ENCODE results near the gene THOC3.
A peak's percentile ranks its signal among the peaks of the same experiment; 100 is the strongest.
"Not testable (repeated sequence)": the region's sequence is repeated elsewhere in the genome, so short reads cannot be mapped to it uniquely, and the experiment has no call there.

Gene THOC3

GRCh38 chr5:175967471-175968372, at the start of gene THOC3:
TSS of gene THOC3 (minus strand) at chr5:175968315. CDS start at chr5:175968208, 107 bp downstream.
- H3K4me3 ChIP-seq (ENCODE audit: low read depth, low read length): peak within 1 kb of the TSS; percentile 63
- in situ Hi-C loops (cut with HindIII; ENCODE audit: low pct_ligation_motif_present, low sequenced_read_pairs); H3K27ac ChIP-seq; H3K36me3 ChIP-seq (replicated peaks); H3K27me3 ChIP-seq (replicated peaks): not testable (repeated sequence)
- DNase-seq: peak; percentile 58

GRCh38 chr5:176017324-176017723, 49.2 kb upstream of the THOC3 start:
- H3K27me3 ChIP-seq (replicated peaks); in situ Hi-C loops (cut with HindIII; ENCODE audit: low pct_ligation_motif_present, low sequenced_read_pairs); DNase-seq; H3K4me3 ChIP-seq (ENCODE audit: low read depth, low read length); H3K36me3 ChIP-seq (replicated peaks); H3K27ac ChIP-seq: not testable (repeated sequence)

- DNase-seq; in situ Hi-C loops (cut with HindIII; ENCODE audit: low pct_ligation_motif_present, low sequenced_read_pairs); H3K27me3 ChIP-seq (replicated peaks); H3K36me3 ChIP-seq (replicated peaks); H3K4me3 ChIP-seq (ENCODE audit: low read depth, low read length); H3K27ac ChIP-seq: not testable (repeated sequence)
Observed at GRCh38 chr5:176014360-176014759, 46.2 kb upstream of the THOC3 start.

GRCh38 chr5:176011088-176011487, 43.0 kb upstream of the THOC3 start:
- in situ Hi-C loops (cut with HindIII; ENCODE audit: low pct_ligation_motif_present, low sequenced_read_pairs); H3K27ac ChIP-seq: not testable (repeated sequence)

GRCh38 chr5:176010202-176010601, 42.1 kb upstream of the THOC3 start:
- H3K4me3 ChIP-seq (ENCODE audit: low read depth, low read length); in situ Hi-C loops (cut with HindIII; ENCODE audit: low pct_ligation_motif_present, low sequenced_read_pairs); H3K27ac ChIP-seq; H3K36me3 ChIP-seq (replicated peaks); H3K27me3 ChIP-seq (replicated peaks); DNase-seq: not testable (repeated sequence)

More at GRCh38 chr5:176011088-176011487, 43.0 kb upstream of the THOC3 start:
- H3K27me3 ChIP-seq (replicated peaks); DNase-seq; H3K4me3 ChIP-seq (ENCODE audit: low read depth, low read length); H3K36me3 ChIP-seq (replicated peaks): not testable (repeated sequence)

GRCh38 chr5:176007220-176007619, 39.1 kb upstream of the THOC3 start:
- H3K27ac ChIP-seq; DNase-seq; in situ Hi-C loops (cut with HindIII; ENCODE audit: low pct_ligation_motif_present, low sequenced_read_pairs); H3K27me3 ChIP-seq (replicated peaks); H3K4me3 ChIP-seq (ENCODE audit: low read depth, low read length); H3K36me3 ChIP-seq (replicated peaks): not testable (repeated sequence)

GRCh38 chr5:176006819-176007218, 38.7 kb upstream of the THOC3 start:
- in situ Hi-C loops (cut with HindIII; ENCODE audit: low pct_ligation_motif_present, low sequenced_read_pairs); DNase-seq: not testable (repeated sequence)

GRCh38 chr5:175997979-175998378, 29.9 kb upstream of the THOC3 start:
- DNase-seq; H3K36me3 ChIP-seq (replicated peaks); H3K4me3 ChIP-seq (ENCODE audit: low read depth, low read length); in situ Hi-C loops (cut with HindIII; ENCODE audit: low pct_ligation_motif_present, low sequenced_read_pairs); H3K27ac ChIP-seq; H3K27me3 ChIP-seq (replicated peaks): not testable (repeated sequence)

More at GRCh38 chr5:176006819-176007218, 38.7 kb upstream of the THOC3 start:
- not testable (repeated sequence) for H3K4me3 ChIP-seq (ENCODE audit: low read depth, low read length); H3K27me3 ChIP-seq (replicated peaks); H3K36me3 ChIP-seq (replicated peaks); H3K27ac ChIP-seq

GRCh38 chr5:175997495-175997894, 29.4 kb upstream of the THOC3 start:
- H3K36me3 ChIP-seq (replicated peaks); DNase-seq; H3K4me3 ChIP-seq (ENCODE audit: low read depth, low read length); H3K27me3 ChIP-seq (replicated peaks); in situ Hi-C loops (cut with HindIII; ENCODE audit: low pct_ligation_motif_present, low sequenced_read_pairs); H3K27ac ChIP-seq: not testable (repeated sequence)

GRCh38 chr5:175996791-175997190, 28.7 kb upstream of the THOC3 start:
- H3K4me3 ChIP-seq (ENCODE audit: low read depth, low read length); H3K27ac ChIP-seq; in situ Hi-C loops (cut with HindIII; ENCODE audit: low pct_ligation_motif_present, low sequenced_read_pairs); H3K36me3 ChIP-seq (replicated peaks); H3K27me3 ChIP-seq (replicated peaks); DNase-seq: not testable (repeated sequence)

GRCh38 chr5:175995506-175995905, 27.4 kb upstream of the THOC3 start:
- H3K27ac ChIP-seq; H3K4me3 ChIP-seq (ENCODE audit: low read depth, low read length); H3K27me3 ChIP-seq (replicated peaks); DNase-seq; H3K36me3 ChIP-seq (replicated peaks); in situ Hi-C loops (cut with HindIII; ENCODE audit: low pct_ligation_motif_present, low sequenced_read_pairs): not testable (repeated sequence)

GRCh38 chr5:175979371-175979995, 11.4 kb upstream of the THOC3 start:
- in situ Hi-C loops (cut with HindIII; ENCODE audit: low pct_ligation_motif_present, low sequenced_read_pairs); H3K36me3 ChIP-seq (replicated peaks); DNase-seq; H3K4me3 ChIP-seq (ENCODE audit: low read depth, low read length); H3K27ac ChIP-seq; H3K27me3 ChIP-seq (replicated peaks): not testable (repeated sequence)

- DNase-seq; H3K27me3 ChIP-seq (replicated peaks); in situ Hi-C loops (cut with HindIII; ENCODE audit: low pct_ligation_motif_present, low sequenced_read_pairs); H3K36me3 ChIP-seq (replicated peaks); H3K27ac ChIP-seq: not testable (repeated sequence)
- peak overlapping the region; percentile 63 for H3K4me3 ChIP-seq (ENCODE audit: low read depth, low read length)
Observed at GRCh38 chr5:175968381-175968780, 266 bp upstream of the THOC3 start.

GRCh38 chr5:175962329-175962728, 5.8 kb downstream of the THOC3 start:
- DNase-seq; in situ Hi-C loops (cut with HindIII; ENCODE audit: low pct_ligation_motif_present, low sequenced_read_pairs); H3K27me3 ChIP-seq (replicated peaks); H3K27ac ChIP-seq; H3K4me3 ChIP-seq (ENCODE audit: low read depth, low read length); H3K36me3 ChIP-seq (replicated peaks): not testable (repeated sequence)

Data from brain microvascular endothelial cell (primary cell).